Mucosa of gallbladder (tissue), 1 donor: ENCODE results near the gene TNFSF11. TPM values are rescaled to one million over a fixed set of nuclear protein-coding genes. Genes with fewer than 3 reads are reported as not detected.

Experiments
- DNase-seq: peaks from one replicate; pipeline ENCODE4 v3.0.0-alpha.2; 2020; ENCODE audit warnings: low spot score
- total RNA-seq: library from RNA; stranded (reverse); gene quantifications from one replicate; pipeline ENCODE4 v1.2.1, GENCODE V29; 2021
- donor health status: DM: no; HTN: no; CAD: no.

Gene TNFSF11
- total RNA-seq, 1 donor from 2014 or later: 0.95 TPM

GRCh38 chr13:42653679-42654078 lies 79.7 kb downstream of the TNFSF11 start:
- no peak for DNase-seq

GRCh38 chr13:42654212-42654611 lies 80.3 kb downstream of the TNFSF11 start:
- DNase-seq: no peak

- no peak for DNase-seq
Measured at GRCh38 chr13:42654722-42655121, 80.8 kb downstream of the TNFSF11 start.

GRCh38 chr13:42656161-42656560 lies 82.2 kb downstream of the TNFSF11 start:
- DNase-seq: no peak

- DNase-seq: no peak
Measured at GRCh38 chr13:42656958-42657357, 83.0 kb downstream of the TNFSF11 start.

Other genes starting within 250 kb of the TNFSF11 start
- gene FAM216B, start 207.4 kb downstream of the TNFSF11 start, total RNA-seq: not detected